Caco-2 (cell line): ENCODE results near the gene KRTAP12-4. TPM values are rescaled to one million over a fixed set of nuclear protein-coding genes. Genes with fewer than 3 reads are reported as not detected.

Source experiments
- BruUV-seq: library from RNA; stranded (reverse); fragments of 400-500 nt; replicated peaks from 2 replicates; lab custom pipeline; 2021; lab: Mats Ljungman, UMichigan
- CTCF ChIA-PET: fragments of 300-600 bp; sonication (Branson Sonifier 250); formaldehyde crosslinking; loops from one replicate; lab custom pipeline; 2022; ENCODE audit warnings: antibody characterized with exemption; lab: Charles Lee
- POLR2A ChIA-PET: fragments of 300-600 bp; sonication (Branson Sonifier 250); formaldehyde crosslinking; loops from one replicate; lab custom pipeline; 2022; ENCODE audit warnings: antibody characterized with exemption; lab: Charles Lee
- DNase-seq, 2 experiments: peaks; one replicate each; pipeline versions ENCODE4 v3.0.0 to v3.0.0-alpha.2; 2020 to 2022
- H3K27me3 ChIP-seq: replicated peaks from 2 replicates; pipeline ENCODE4 v1.6.0; 2011; ENCODE audit warnings: low read length; ENCODE audit not compliant: control insufficient read depth, insufficient read depth
- H3K36me3 ChIP-seq: 2 replicates; pipeline ENCODE4 v1.5.1; 2011; ENCODE audit warnings: low read length; ENCODE audit not compliant: control insufficient read depth, insufficient read depth
- H3K4me1 ChIP-seq: fragments of 250-450 bp; sonication (Bioruptor Pico); 2 replicates; pipeline ENCODE4 v1.5.1; 2020; ENCODE audit warnings: mild to moderate bottlenecking
- H3K4me3 ChIP-seq: 2 replicates; pipeline ENCODE4 v1.5.1; 2011; ENCODE audit warnings: low read depth, mild to moderate bottlenecking, control low read depth, low read length
- H3K9me3 ChIP-seq: fragments of 250-450 bp; sonication (Bioruptor Pico); 2 replicates; pipeline ENCODE4 v1.5.1; 2020; ENCODE audit warnings: mild to moderate bottlenecking, moderate library complexity
- H3K27ac Mint-ChIP-seq: one replicate; pipeline ENCODE4 v1.8.0; 2022; ENCODE audit warnings: mixed read lengths; ENCODE audit not compliant: unreplicated experiment
- H3K27me3 Mint-ChIP-seq: one replicate; pipeline ENCODE4 v1.8.0; 2022; ENCODE audit warnings: mixed read lengths; ENCODE audit not compliant: insufficient read depth, unreplicated experiment
- H3K36me3 Mint-ChIP-seq: one replicate; pipeline ENCODE4 v1.8.0; 2022; ENCODE audit warnings: mild to moderate bottlenecking, mixed read lengths; ENCODE audit not compliant: insufficient read depth, unreplicated experiment
- H3K4me1 Mint-ChIP-seq: one replicate; pipeline ENCODE4 v1.8.0; 2022; ENCODE audit warnings: low read depth, mixed read lengths; ENCODE audit not compliant: unreplicated experiment
- H3K4me3 Mint-ChIP-seq: one replicate; pipeline ENCODE4 v1.8.0; 2022; ENCODE audit warnings: mild to moderate bottlenecking, moderate library complexity, mixed read lengths; ENCODE audit not compliant: unreplicated experiment
- H3K9me3 Mint-ChIP-seq: one replicate; pipeline ENCODE4 v1.8.0; 2022; ENCODE audit warnings: mixed read lengths; ENCODE audit not compliant: unreplicated experiment
- intact Hi-C: fragments of 100-400 bp; cut with micrococcal nuclease; formaldehyde crosslinking; loops from one replicate; pipeline ENCODE4 v1.10.0; 2022; ENCODE audit not compliant: unreplicated experiment
- total RNA-seq: library from RNA; stranded (reverse); gene quantifications from 2 replicates; pipeline ENCODE4 v1.2.3, GENCODE V29; 2022
- TF ChIP-seq, protein P1 (sequence below), 2 experiments: fragments of 200-600 bp in 1 of 2; IDR thresholded peaks; 1 replicate in 1 of 2; 2 replicates in 1 of 2; pipeline versions ENCODE4 v1.5.1 to v1.8.0; 2011 to 2022; ENCODE audit warnings: antibody characterized with exemption in 1 of 2, control low read depth in 1 of 2, inconsistent platforms in 1 of 2, low read depth in 1 of 2, low read length in 1 of 2, mild to moderate bottlenecking in 1 of 2, moderate library complexity in 1 of 2; ENCODE audit not compliant: insufficient read depth in 1 of 2, severe bottlenecking in 1 of 2, unreplicated experiment in 1 of 2

Gene KRTAP12-4
- total RNA-seq, 1 experiment from 2014 or later, result not detected

DNA sequence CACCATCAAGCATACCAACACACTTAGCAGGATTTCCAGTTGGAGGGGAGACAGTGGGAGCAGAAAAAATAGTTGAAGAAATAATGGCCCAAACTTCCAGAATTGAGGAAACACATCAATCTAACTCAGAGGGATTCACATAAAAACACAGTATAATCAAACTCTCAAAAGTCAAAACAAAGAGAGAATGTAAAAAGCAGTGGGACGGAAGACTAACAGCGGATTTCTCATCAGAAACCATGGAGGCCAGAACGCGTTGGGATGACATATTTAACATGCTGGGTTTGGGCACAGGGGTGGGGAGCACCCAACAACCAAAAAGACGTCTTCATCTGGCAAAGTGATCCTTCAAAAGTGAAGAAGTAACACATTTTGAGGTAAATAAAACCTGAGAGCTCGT is 34.6 kb downstream of the KRTAP12-4 start:
- Mint-ChIP-seq H3K27ac (no peak overlapping the region), H3K4me1 (no peaks in the 10 kb centered on the region), H3K9me3 (peaks cover 53% of the 10 kb centered on the region), H3K36me3 (no peaks in the 10 kb centered on the region), H3K27me3 (peaks cover 6% of the 10 kb centered on the region), H3K4me3 (no peak overlapping the region)
- CTCF ChIA-PET, result interaction anchor here (0.6 kb wide), 1 partner anchor 18 kb away, joined by 3 read pairs; no protein-coding TSS in a partner anchor
- no peak overlapping the region for H3K4me3 ChIP-seq
- H3K27me3 ChIP-seq, result no peaks in the 10 kb centered on the region
- TF ChIP-seq, protein P1, sequence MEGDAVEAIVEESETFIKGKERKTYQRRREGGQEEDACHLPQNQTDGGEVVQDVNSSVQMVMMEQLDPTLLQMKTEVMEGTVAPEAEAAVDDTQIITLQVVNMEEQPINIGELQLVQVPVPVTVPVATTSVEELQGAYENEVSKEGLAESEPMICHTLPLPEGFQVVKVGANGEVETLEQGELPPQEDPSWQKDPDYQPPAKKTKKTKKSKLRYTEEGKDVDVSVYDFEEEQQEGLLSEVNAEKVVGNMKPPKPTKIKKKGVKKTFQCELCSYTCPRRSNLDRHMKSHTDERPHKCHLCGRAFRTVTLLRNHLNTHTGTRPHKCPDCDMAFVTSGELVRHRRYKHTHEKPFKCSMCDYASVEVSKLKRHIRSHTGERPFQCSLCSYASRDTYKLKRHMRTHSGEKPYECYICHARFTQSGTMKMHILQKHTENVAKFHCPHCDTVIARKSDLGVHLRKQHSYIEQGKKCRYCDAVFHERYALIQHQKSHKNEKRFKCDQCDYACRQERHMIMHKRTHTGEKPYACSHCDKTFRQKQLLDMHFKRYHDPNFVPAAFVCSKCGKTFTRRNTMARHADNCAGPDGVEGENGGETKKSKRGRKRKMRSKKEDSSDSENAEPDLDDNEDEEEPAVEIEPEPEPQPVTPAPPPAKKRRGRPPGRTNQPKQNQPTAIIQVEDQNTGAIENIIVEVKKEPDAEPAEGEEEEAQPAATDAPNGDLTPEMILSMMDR (IDR thresholded peaks at IDR 0.05; ENCODE audit: insufficient read depth in 1 of 2, low read depth in 1 of 2, low read length in 1 of 2, severe bottlenecking in 1 of 2, unreplicated experiment in 1 of 2), result no peak
- POLR2A ChIA-PET, result no interaction called here
- DNase-seq, result no peak
- intact Hi-C loops, result no loop called here
- no TSS peak for BruUV-seq
- H3K36me3 ChIP-seq, result no peaks in the 10 kb centered on the region
- no peaks in the 10 kb centered on the region for H3K4me1 ChIP-seq
- H3K9me3 ChIP-seq, result peaks cover 24% of the 10 kb centered on the region

DNA sequence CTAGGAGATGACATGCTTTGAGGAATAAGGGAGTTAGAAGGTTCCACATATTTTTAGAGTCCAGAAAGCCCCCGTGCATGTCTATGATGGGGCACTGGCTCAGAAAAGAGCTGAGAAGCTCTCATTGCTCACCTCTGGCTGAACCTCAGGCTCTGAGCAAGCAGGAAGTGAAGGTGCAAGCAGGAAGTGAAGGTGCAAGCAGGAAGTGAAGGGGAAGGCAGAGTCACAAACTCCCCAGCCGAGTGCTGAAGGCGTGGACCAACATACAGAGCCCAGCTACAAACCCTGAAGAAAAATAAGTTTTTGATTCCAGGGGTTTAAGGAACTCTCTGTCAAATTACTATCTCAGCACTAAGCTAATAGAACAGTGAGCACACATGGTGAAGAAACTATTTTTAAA is 35.5 kb downstream of the KRTAP12-4 start:
- Histone ChIP-seq H3K27me3 (no peaks in the 10 kb centered on the region), H3K4me1 (no peaks in the 10 kb centered on the region), H3K36me3 (no peaks in the 10 kb centered on the region), H3K9me3 (peaks cover 21% of the 10 kb centered on the region), H3K4me3 (no peak overlapping the region)
- BruUV-seq, result no TSS peak
- ChIA-PET POLR2A (no interaction called here), CTCF (no interaction called here)
- Mint-ChIP-seq H3K27me3 (peaks cover 6% of the 10 kb centered on the region), H3K27ac (no peak overlapping the region), H3K4me1 (no peaks in the 10 kb centered on the region), H3K9me3 (peaks cover 43% of the 10 kb centered on the region), H3K4me3 (no peak overlapping the region), H3K36me3 (no peaks in the 10 kb centered on the region)
- DNase-seq, result no peak
- intact Hi-C loops, result no loop called here
- TF ChIP-seq, protein P1 (IDR thresholded peaks at IDR 0.05; ENCODE audit: insufficient read depth in 1 of 2, low read depth in 1 of 2, low read length in 1 of 2, severe bottlenecking in 1 of 2, unreplicated experiment in 1 of 2), result no peak

DNA sequence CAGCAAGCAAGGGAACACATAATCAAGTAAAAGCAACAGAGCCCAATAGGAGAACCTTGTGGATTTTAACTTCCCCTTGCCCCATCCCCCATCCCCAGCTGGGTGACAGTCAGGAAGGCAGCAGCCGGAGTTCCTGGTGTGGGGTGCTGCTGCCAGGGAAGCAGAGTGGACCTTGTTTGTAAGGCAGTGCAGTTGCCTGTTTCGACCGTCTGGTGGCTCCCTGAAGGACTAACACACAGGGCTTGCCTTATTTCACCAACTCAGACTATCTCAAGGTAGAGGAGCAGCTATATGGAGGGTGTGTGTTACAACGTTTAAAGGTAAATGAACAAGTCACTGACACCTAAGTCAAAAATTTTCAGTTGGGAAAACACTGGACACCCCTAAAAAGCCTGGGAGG is 36.0 kb downstream of the KRTAP12-4 start:
- Histone ChIP-seq H3K4me3 (no peak overlapping the region), H3K36me3 (no peaks in the 10 kb centered on the region), H3K9me3 (peaks cover 17% of the 10 kb centered on the region), H3K27me3 (no peaks in the 10 kb centered on the region), H3K4me1 (no peaks in the 10 kb centered on the region)
- DNase-seq, result no peak
- Mint-ChIP-seq H3K9me3 (peaks cover 39% of the 10 kb centered on the region), H3K27me3 (peaks cover 6% of the 10 kb centered on the region), H3K36me3 (no peaks in the 10 kb centered on the region), H3K4me1 (no peaks in the 10 kb centered on the region), H3K4me3 (no peak overlapping the region), H3K27ac (no peak overlapping the region)
- intact Hi-C loops, result no loop called here
- ChIA-PET POLR2A (no interaction called here), CTCF (no interaction called here)
- BruUV-seq, result no TSS peak
- TF ChIP-seq, protein P1 (IDR thresholded peaks at IDR 0.05; ENCODE audit: insufficient read depth in 1 of 2, low read depth in 1 of 2, low read length in 1 of 2, severe bottlenecking in 1 of 2, unreplicated experiment in 1 of 2), result no peak
